Osteocyte (in vitro differentiated cells): Measurements from ENCODE around the gene TSHZ2. TPM values are rescaled to one million over a fixed set of nuclear protein-coding genes. Genes with fewer than 3 reads are reported as not detected.

Experiments
- DNase-seq: peaks from one replicate; pipeline ENCODE4 v3.0.0; 2021; ENCODE audit warnings: mixed read lengths; ENCODE audit not compliant: unreplicated experiment; ENCODE audit errors: extremely low spot score
- H3K27ac Mint-ChIP-seq: one replicate; pipeline ENCODE4 v1.8.0; 2021; ENCODE audit warnings: mild to moderate bottlenecking, mixed read lengths; ENCODE audit not compliant: unreplicated experiment
- H3K27me3 Mint-ChIP-seq: one replicate; pipeline ENCODE4 v1.8.0; 2021; ENCODE audit warnings: mixed read lengths; ENCODE audit not compliant: unreplicated experiment
- H3K36me3 Mint-ChIP-seq: one replicate; pipeline ENCODE4 v1.8.0; 2021; ENCODE audit warnings: mixed read lengths; ENCODE audit not compliant: unreplicated experiment
- H3K4me1 Mint-ChIP-seq: one replicate; pipeline ENCODE4 v1.8.0; 2021; ENCODE audit warnings: mixed read lengths; ENCODE audit not compliant: unreplicated experiment
- H3K4me3 Mint-ChIP-seq: one replicate; pipeline ENCODE4 v1.8.0; 2021; ENCODE audit warnings: mild to moderate bottlenecking, moderate library complexity, mixed read lengths; ENCODE audit not compliant: unreplicated experiment
- H3K9me3 Mint-ChIP-seq: one replicate; pipeline ENCODE4 v1.8.0; 2021; ENCODE audit warnings: mixed read lengths; ENCODE audit not compliant: unreplicated experiment
- total RNA-seq: library from RNA; stranded (reverse); gene quantifications from 2 replicates; pipeline ENCODE4 v1.2.1, GENCODE V29; 2021
- TF ChIP-seq, protein P1 (sequence below): fragments of 200-600 bp; sonication (generic); IDR thresholded peaks from 2 replicates; pipeline ENCODE4 v1.5.0; 2021; ENCODE audit warnings: antibody characterized with exemption, mild to moderate bottlenecking, moderate library complexity

TSHZ2 gene
- total RNA-seq, 1 donor from 2014 or later: not detected

DNA sequence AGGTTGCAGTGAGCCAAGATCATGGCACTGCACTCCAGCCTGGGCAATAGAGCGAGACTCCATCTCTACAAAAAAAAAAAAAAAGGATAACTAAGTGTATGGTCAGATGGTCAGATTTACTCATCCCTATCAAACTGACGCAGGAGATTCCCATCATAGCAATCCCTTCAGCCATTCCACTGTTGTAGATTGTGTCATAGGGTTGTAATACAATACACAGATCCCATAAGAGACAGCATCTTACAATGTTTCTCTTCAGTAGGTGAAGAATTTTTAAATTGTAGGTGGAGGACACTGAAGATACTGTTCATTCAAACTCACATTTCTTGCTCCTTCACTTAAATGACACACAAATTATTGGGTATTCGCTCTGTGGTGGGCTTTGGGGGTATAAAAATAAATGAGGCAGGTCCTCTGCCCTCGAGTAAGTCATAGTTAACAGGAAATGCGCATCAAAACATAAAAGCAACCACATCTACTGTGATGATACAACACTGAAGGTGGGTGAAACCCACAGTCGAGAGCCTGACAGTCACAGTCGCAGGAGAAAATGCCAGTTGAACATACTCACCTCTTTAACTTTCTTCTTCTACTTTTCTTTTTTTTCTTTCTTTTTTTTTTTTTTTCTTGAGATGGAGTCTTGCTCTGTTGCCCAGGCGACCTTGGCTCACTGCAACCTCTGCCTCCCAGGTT lies 416.0 kb downstream of the TSHZ2 start:
- H3K27me3 Mint-ChIP-seq: peaks cover 8% of the 10 kb centered on the region
- TF ChIP-seq, protein P1, sequence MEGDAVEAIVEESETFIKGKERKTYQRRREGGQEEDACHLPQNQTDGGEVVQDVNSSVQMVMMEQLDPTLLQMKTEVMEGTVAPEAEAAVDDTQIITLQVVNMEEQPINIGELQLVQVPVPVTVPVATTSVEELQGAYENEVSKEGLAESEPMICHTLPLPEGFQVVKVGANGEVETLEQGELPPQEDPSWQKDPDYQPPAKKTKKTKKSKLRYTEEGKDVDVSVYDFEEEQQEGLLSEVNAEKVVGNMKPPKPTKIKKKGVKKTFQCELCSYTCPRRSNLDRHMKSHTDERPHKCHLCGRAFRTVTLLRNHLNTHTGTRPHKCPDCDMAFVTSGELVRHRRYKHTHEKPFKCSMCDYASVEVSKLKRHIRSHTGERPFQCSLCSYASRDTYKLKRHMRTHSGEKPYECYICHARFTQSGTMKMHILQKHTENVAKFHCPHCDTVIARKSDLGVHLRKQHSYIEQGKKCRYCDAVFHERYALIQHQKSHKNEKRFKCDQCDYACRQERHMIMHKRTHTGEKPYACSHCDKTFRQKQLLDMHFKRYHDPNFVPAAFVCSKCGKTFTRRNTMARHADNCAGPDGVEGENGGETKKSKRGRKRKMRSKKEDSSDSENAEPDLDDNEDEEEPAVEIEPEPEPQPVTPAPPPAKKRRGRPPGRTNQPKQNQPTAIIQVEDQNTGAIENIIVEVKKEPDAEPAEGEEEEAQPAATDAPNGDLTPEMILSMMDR: no peak
- H3K36me3 Mint-ChIP-seq: no peaks in the 10 kb centered on the region
- no peaks in the 10 kb centered on the region for H3K9me3 Mint-ChIP-seq
- H3K27ac Mint-ChIP-seq: no peak overlapping the region
- DNase-seq: no peak
- no peak overlapping the region for H3K4me3 Mint-ChIP-seq
- no peaks in the 10 kb centered on the region for H3K4me1 Mint-ChIP-seq

DNA sequence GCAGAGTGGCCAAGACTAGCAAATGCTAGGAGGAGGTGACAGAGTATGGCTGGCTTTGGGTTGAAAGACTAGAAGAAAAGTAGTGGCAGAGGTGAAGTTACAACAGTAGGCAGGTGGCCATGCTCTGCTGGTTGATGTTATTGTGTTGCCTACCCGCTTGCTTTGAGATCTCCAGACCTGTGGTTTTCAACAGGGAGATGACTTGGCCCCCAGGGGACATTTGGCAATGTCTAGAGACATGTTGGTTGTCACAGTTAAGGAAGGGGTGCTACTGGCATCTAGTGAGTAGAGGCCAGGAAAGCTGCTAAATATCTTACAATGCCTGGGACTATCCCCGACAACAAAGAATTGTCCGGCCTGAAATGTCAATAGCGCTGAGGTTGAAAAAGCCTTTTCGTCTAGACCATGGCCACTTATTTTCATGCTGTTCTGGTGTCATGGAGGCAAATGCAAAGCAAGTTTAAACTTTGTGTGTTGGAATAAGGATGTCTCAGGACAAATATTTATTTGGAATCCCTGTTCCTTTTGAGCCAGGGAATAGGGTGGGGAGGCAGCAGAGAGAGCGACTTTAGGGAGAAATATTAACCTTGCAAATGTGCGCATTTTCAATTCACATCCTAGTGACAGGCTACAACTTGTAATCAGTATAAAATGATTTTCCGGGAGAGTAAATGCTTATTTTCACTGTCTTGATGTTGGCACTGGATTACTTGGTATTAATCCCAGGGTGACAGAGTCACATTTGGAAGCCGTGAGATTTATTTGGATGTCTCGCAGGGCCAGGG lies 417.6 kb downstream of the TSHZ2 start:
- Mint-ChIP-seq H3K27ac (no peak overlapping the region), H3K4me1 (no peaks in the 10 kb centered on the region), H3K36me3 (no peaks in the 10 kb centered on the region), H3K9me3 (no peaks in the 10 kb centered on the region), H3K4me3 (no peak overlapping the region), H3K27me3 (peaks cover 8% of the 10 kb centered on the region)
- no peak for DNase-seq
- TF ChIP-seq, protein P1: no peak

DNA sequence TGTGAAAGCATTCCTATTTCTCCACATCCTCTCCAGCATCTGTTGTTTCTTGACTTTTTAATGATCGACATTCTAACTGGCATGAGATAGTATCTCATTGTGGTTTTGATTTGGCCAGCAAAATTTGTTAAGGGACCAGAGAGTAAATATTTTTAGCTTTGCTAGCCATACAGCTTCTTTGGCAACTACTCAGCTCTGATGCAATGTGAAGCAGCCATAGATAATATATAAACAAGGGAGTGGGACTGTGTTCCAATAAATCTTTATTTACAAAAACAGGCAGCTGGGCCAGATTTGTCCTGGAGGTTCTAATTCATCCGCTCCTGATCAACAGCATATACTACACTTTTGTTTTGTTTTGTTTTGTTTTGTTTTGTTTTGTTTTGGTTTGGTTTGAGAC lies 418.6 kb downstream of the TSHZ2 start:
- no peaks in the 10 kb centered on the region for H3K9me3 Mint-ChIP-seq
- H3K27ac Mint-ChIP-seq: no peak overlapping the region
- no peaks in the 10 kb centered on the region for H3K4me1 Mint-ChIP-seq
- H3K36me3 Mint-ChIP-seq: no peaks in the 10 kb centered on the region
- H3K27me3 Mint-ChIP-seq: peaks cover 6% of the 10 kb centered on the region
- TF ChIP-seq, protein P1: no peak
- DNase-seq: no peak
- no peak overlapping the region for H3K4me3 Mint-ChIP-seq

DNA sequence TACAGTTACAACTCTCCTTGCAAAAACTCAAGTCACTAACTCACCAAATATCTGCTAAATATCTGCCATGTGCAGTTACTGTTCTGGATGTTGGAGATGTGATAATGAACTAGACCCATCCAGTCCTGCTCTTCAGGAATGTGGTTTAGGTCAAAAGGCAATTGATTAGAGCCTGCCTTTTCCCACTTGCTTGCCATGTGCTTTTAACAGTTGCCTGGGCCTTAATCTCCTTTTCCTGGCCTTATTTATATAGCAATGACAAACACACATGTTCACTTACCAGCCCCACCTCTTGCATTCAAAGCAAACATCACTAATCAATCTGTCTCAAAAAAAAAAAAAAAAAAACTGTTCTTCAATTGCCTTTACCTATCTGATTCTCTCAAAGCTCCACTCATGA lies 422.3 kb downstream of the TSHZ2 start:
- no peak overlapping the region for H3K4me3 Mint-ChIP-seq
- H3K9me3 Mint-ChIP-seq: no peaks in the 10 kb centered on the region
- no peaks in the 10 kb centered on the region for H3K4me1 Mint-ChIP-seq
- H3K27ac Mint-ChIP-seq: no peak overlapping the region
- DNase-seq: no peak
- TF ChIP-seq, protein P1: no peak
- no peaks in the 10 kb centered on the region for H3K27me3 Mint-ChIP-seq
- no peaks in the 10 kb centered on the region for H3K36me3 Mint-ChIP-seq

DNA sequence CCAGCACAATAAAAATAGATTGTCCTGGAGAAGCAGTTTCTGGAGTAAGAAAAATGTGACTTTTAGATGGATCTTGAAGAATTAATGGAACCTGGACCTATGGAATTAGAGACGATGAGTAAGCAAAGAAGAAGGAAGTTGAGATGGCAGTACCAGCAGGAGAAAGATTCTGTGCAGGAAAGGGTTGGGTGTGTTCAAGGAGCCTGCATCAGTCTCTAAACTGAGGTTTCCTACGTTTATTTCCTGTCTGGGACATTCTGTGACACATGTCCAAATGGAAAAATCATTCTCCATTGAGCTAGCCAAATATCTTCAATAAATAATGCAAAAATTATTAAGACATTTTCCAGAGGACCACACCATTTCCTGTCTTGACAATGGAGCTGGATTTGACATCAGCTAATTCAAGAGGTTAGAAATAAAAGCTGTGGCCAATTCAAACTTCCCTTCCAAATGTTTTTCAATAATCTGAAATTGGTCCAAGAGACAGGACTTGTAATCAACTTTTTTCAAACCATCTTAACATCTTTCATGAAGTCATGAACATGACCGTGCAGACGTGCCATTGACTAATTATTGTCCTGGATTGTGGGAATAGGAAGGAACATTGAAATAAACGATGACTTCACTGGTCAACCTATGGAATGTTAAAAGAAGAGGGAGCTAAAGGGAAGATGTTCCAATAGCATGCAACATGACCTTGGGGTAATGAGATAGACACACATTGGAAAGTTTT lies 423.2 kb downstream of the TSHZ2 start:
- Mint-ChIP-seq H3K27me3 (no peaks in the 10 kb centered on the region), H3K36me3 (no peaks in the 10 kb centered on the region), H3K4me3 (no peak overlapping the region), H3K4me1 (no peaks in the 10 kb centered on the region), H3K9me3 (no peaks in the 10 kb centered on the region), H3K27ac (no peak overlapping the region)
- TF ChIP-seq, protein P1: no peak
- DNase-seq: no peak
